AG10803 (cell line): Measurements from ENCODE around the gene ZG16.

ENCODE experiments used
- DNase-seq: peaks from one replicate; pipeline ENCODE4 v3.0.0; 2010; ENCODE audit warnings: low read depth
- H3K4me3 ChIP-seq: 2 replicates; pipeline ENCODE4 v1.5.1; 2011; ENCODE audit warnings: mild to moderate bottlenecking, low read length, control low read depth
- CTCF ChIP-seq: conservative IDR thresholded peaks from 2 replicates; pipeline ENCODE4 v1.5.1; 2011; ENCODE audit warnings: mild to moderate bottlenecking, low read length, control low read depth, inconsistent platforms

ZG16 gene

GRCh38 chr16:29819506-29819905 is 41.5 kb downstream of the ZG16 start:
- DNase-seq = no peak
- H3K4me3 ChIP-seq = peak overlapping the region; percentile 97
- TF ChIP-seq CTCF = no peak

GRCh38 chr16:29820271-29820701 is 42.2 kb downstream of the ZG16 start, which contains the start of gene MVP:
MVP (plus strand) TSS chr16:29820462; CDS start chr16:29830550, 10,088 bp downstream.
- TF ChIP-seq CTCF = no peak
- H3K4me3 ChIP-seq = peak within 1 kb of the TSS; percentile 97
- peak; percentile 70 for DNase-seq

GRCh38 chr16:29820730-29821642 is 42.9 kb downstream of the ZG16 start:
- no peak for TF ChIP-seq CTCF
- peak overlapping the region; percentile 97 for H3K4me3 ChIP-seq
- peak; percentile 32 for DNase-seq

- DNase-seq = peak; percentile 86
- TF ChIP-seq CTCF = no peak
- H3K4me3 ChIP-seq = peak overlapping the region; percentile 97
Measured at GRCh38 chr16:29821643-29822115, 43.6 kb downstream of the ZG16 start.

- peak overlapping the region; percentile 23; the same call in 1 of the 2 replicates for H3K4me3 ChIP-seq
- peak; percentile 81 for DNase-seq
- TF ChIP-seq CTCF = no peak
Measured at GRCh38 chr16:29824589-29825144, 46.6 kb downstream of the ZG16 start.

- TF ChIP-seq CTCF = no peak
- peak overlapping the region; percentile 43 for H3K4me3 ChIP-seq
- DNase-seq = peak; percentile 83
Measured at GRCh38 chr16:29825145-29826044, 47.3 kb downstream of the ZG16 start.
